Measurements from ENCODE around the gene OR6M1. TPM values are rescaled to one million over a fixed set of nuclear protein-coding genes. Genes with fewer than 3 reads are reported as not detected.

The OR6M1 gene
- not detected for total RNA-seq
- not detected for polyA plus RNA-seq (ENCODE audit: insufficient read depth in 1 of 8, insufficient read length in 8 of 8, low replicate concordance in 1 of 8)
- long read RNA-seq, donor 1, result 0 reads
- long read RNA-seq, donor 2, result 0 reads
- long read RNA-seq, donor 3, partial matches to known transcripts, result 0 of 1 reads
- long read RNA-seq, donor 3, other reads (novel, unspliced or antisense), result 0 of 1 reads
- long read RNA-seq, donor 4, result 0 reads
- long read RNA-seq, donor 5, result 0 reads
- long read RNA-seq, donor 6, result 0 reads
- long read RNA-seq, donor 7, result 0 reads
- long read RNA-seq, donor 8, result 0 reads
- long read RNA-seq, donor 9, partial matches to known transcripts, result 0 of 1 reads
- long read RNA-seq, donor 9, other reads (novel, unspliced or antisense), result 0 of 1 reads
- long read RNA-seq, donor 10, result 0 reads
- long read RNA-seq, donor 11, result 0 reads

- DNase-seq, result no peak
- Histone ChIP-seq H3K27ac (ENCODE audit: low read length) (no peak within 1 kb of the TSS), H3K36me3 (ENCODE audit: control insufficient read depth, insufficient read depth, low read length) (no peaks in the 10 kb centered on the region), H3K4me3 (ENCODE audit: low read length) (no peak within 1 kb of the TSS), H3K9me3 (replicated peaks; ENCODE audit: control insufficient read depth, low read depth, low read length) (no peaks in the 10 kb centered on the region), H3K4me1 (ENCODE audit: control insufficient read depth, insufficient read depth, low read length) (no peaks in the 10 kb centered on the region), H3K27me3 (ENCODE audit: control insufficient read depth, insufficient read depth, low read length) (no peaks in the 10 kb centered on the region)
- 93% methylated on average over 2 of the region's 4 CpGs for WGBS (ENCODE audit: insufficient coverage)
Measured at GRCh38 chr11:123806249-123806648, at the start of gene OR6M1. Gene OR6M1, minus strand, starts transcription at chr11:123806349. Its CDS starts 0 bp downstream, at chr11:123806349.

- Histone ChIP-seq H3K36me3 (ENCODE audit: control insufficient read depth, insufficient read depth, low read length) (no peaks in the 10 kb centered on the region), H3K4me3 (ENCODE audit: low read length) (no peak overlapping the region), H3K27me3 (ENCODE audit: control insufficient read depth, insufficient read depth, low read length) (no peaks in the 10 kb centered on the region), H3K9me3 (replicated peaks; ENCODE audit: control insufficient read depth, low read depth, low read length) (peaks cover 5% of the 10 kb centered on the region), H3K4me1 (ENCODE audit: control insufficient read depth, insufficient read depth, low read length) (no peaks in the 10 kb centered on the region), H3K27ac (ENCODE audit: low read length) (no peak overlapping the region)
- 100% methylated on average over 1 of the region's 2 CpGs for WGBS (ENCODE audit: insufficient coverage)
- DNase-seq, result no peak
Measured at GRCh38 chr11:123853038-123853437, 46.9 kb upstream of the OR6M1 start.

GRCh38 chr11:123852321-123852720 is 46.2 kb upstream of the OR6M1 start:
- DNase-seq, result no peak
- Histone ChIP-seq H3K4me1 (ENCODE audit: control insufficient read depth, insufficient read depth, low read length) (no peaks in the 10 kb centered on the region), H3K27me3 (ENCODE audit: control insufficient read depth, insufficient read depth, low read length) (no peaks in the 10 kb centered on the region), H3K9me3 (replicated peaks; ENCODE audit: control insufficient read depth, low read depth, low read length) (peaks cover 5% of the 10 kb centered on the region), H3K4me3 (ENCODE audit: low read length) (no peak overlapping the region), H3K36me3 (ENCODE audit: control insufficient read depth, insufficient read depth, low read length) (no peaks in the 10 kb centered on the region), H3K27ac (ENCODE audit: low read length) (no peak overlapping the region)

- Histone ChIP-seq H3K27ac (ENCODE audit: low read length) (no peak overlapping the region), H3K4me1 (ENCODE audit: control insufficient read depth, insufficient read depth, low read length) (no peaks in the 10 kb centered on the region), H3K4me3 (ENCODE audit: low read length) (no peak overlapping the region), H3K36me3 (ENCODE audit: control insufficient read depth, insufficient read depth, low read length) (no peaks in the 10 kb centered on the region), H3K27me3 (ENCODE audit: control insufficient read depth, insufficient read depth, low read length) (no peaks in the 10 kb centered on the region), H3K9me3 (replicated peaks; ENCODE audit: control insufficient read depth, low read depth, low read length) (peaks cover 3% of the 10 kb centered on the region)
- no peak for DNase-seq
- WGBS (ENCODE audit: insufficient coverage), result 90% methylated on average over 4 of the region's 4 CpGs
Measured at GRCh38 chr11:123851110-123851509, 45.0 kb upstream of the OR6M1 start.

GRCh38 chr11:123841174-123841573 is 35.0 kb upstream of the OR6M1 start:
- 79% methylated on average over 5 of the region's 6 CpGs for WGBS (ENCODE audit: insufficient coverage)
- no peaks in the 10 kb centered on the region for H3K4me1 ChIP-seq (ENCODE audit: control insufficient read depth, insufficient read depth, low read length)
- no peak for DNase-seq

GRCh38 chr11:123839131-123839530 is 33.0 kb upstream of the OR6M1 start:
- Histone ChIP-seq H3K27me3 (ENCODE audit: control insufficient read depth, insufficient read depth, low read length) (no peaks in the 10 kb centered on the region), H3K36me3 (ENCODE audit: control insufficient read depth, insufficient read depth, low read length) (no peaks in the 10 kb centered on the region), H3K4me3 (ENCODE audit: low read length) (no peak overlapping the region), H3K27ac (ENCODE audit: low read length) (no peak overlapping the region), H3K9me3 (replicated peaks; ENCODE audit: control insufficient read depth, low read depth, low read length) (no peaks in the 10 kb centered on the region), H3K4me1 (ENCODE audit: control insufficient read depth, insufficient read depth, low read length) (no peaks in the 10 kb centered on the region)
- DNase-seq, result no peak
- WGBS (ENCODE audit: insufficient coverage), result 88% methylated on average over 2 of the region's 5 CpGs

More at GRCh38 chr11:123841174-123841573, 35.0 kb upstream of the OR6M1 start:
- Histone ChIP-seq H3K27ac (ENCODE audit: low read length) (no peak overlapping the region), H3K36me3 (ENCODE audit: control insufficient read depth, insufficient read depth, low read length) (no peaks in the 10 kb centered on the region), H3K9me3 (replicated peaks; ENCODE audit: control insufficient read depth, low read depth, low read length) (no peaks in the 10 kb centered on the region), H3K27me3 (ENCODE audit: control insufficient read depth, insufficient read depth, low read length) (no peaks in the 10 kb centered on the region), H3K4me3 (ENCODE audit: low read length) (no peak overlapping the region)

GRCh38 chr11:123838659-123839058 is 32.5 kb upstream of the OR6M1 start:
- H3K27me3 ChIP-seq (ENCODE audit: control insufficient read depth, insufficient read depth, low read length), result no peaks in the 10 kb centered on the region
- H3K36me3 ChIP-seq (ENCODE audit: control insufficient read depth, insufficient read depth, low read length), result no peaks in the 10 kb centered on the region
- DNase-seq, result no peak
- H3K4me1 ChIP-seq (ENCODE audit: control insufficient read depth, insufficient read depth, low read length), result no peaks in the 10 kb centered on the region
- H3K9me3 ChIP-seq (replicated peaks; ENCODE audit: control insufficient read depth, low read depth, low read length), result no peaks in the 10 kb centered on the region
- no peak overlapping the region for H3K4me3 ChIP-seq (ENCODE audit: low read length)
- H3K27ac ChIP-seq (ENCODE audit: low read length), result no peak overlapping the region
- WGBS (ENCODE audit: insufficient coverage), result 60% methylated on average over 1 of the region's 1 CpG

- no peaks in the 10 kb centered on the region for H3K27me3 ChIP-seq (ENCODE audit: control insufficient read depth, insufficient read depth, low read length)
- no peaks in the 10 kb centered on the region for H3K9me3 ChIP-seq (replicated peaks; ENCODE audit: control insufficient read depth, low read depth, low read length)
- DNase-seq, result no peak
- H3K27ac ChIP-seq (ENCODE audit: low read length), result no peak overlapping the region
- no peaks in the 10 kb centered on the region for H3K4me1 ChIP-seq (ENCODE audit: control insufficient read depth, insufficient read depth, low read length)
- H3K36me3 ChIP-seq (ENCODE audit: control insufficient read depth, insufficient read depth, low read length), result no peaks in the 10 kb centered on the region
- H3K4me3 ChIP-seq (ENCODE audit: low read length), result no peak overlapping the region
- 43% methylated on average over 1 of the region's 3 CpGs for WGBS (ENCODE audit: insufficient coverage)
Measured at GRCh38 chr11:123838199-123838598, 32.0 kb upstream of the OR6M1 start.

- Histone ChIP-seq H3K4me3 (ENCODE audit: low read length) (no peak overlapping the region), H3K36me3 (ENCODE audit: control insufficient read depth, insufficient read depth, low read length) (no peaks in the 10 kb centered on the region), H3K4me1 (ENCODE audit: control insufficient read depth, insufficient read depth, low read length) (no peaks in the 10 kb centered on the region), H3K9me3 (replicated peaks; ENCODE audit: control insufficient read depth, low read depth, low read length) (no peaks in the 10 kb centered on the region), H3K27me3 (ENCODE audit: control insufficient read depth, insufficient read depth, low read length) (no peaks in the 10 kb centered on the region), H3K27ac (ENCODE audit: low read length) (no peak overlapping the region)
- no CpG with 5 or more reads among the region's 2 CpGs for WGBS (ENCODE audit: insufficient coverage)
- DNase-seq, result no peak
Measured at GRCh38 chr11:123833095-123833494, 26.9 kb upstream of the OR6M1 start.

- Histone ChIP-seq H3K27ac (ENCODE audit: low read length) (no peak overlapping the region), H3K9me3 (replicated peaks; ENCODE audit: control insufficient read depth, low read depth, low read length) (no peaks in the 10 kb centered on the region), H3K4me3 (ENCODE audit: low read length) (no peak overlapping the region), H3K27me3 (ENCODE audit: control insufficient read depth, insufficient read depth, low read length) (no peaks in the 10 kb centered on the region), H3K36me3 (ENCODE audit: control insufficient read depth, insufficient read depth, low read length) (no peaks in the 10 kb centered on the region), H3K4me1 (ENCODE audit: control insufficient read depth, insufficient read depth, low read length) (no peaks in the 10 kb centered on the region)
- 90% methylated on average over 7 of the region's 7 CpGs for WGBS (ENCODE audit: insufficient coverage)
- DNase-seq, result no peak
Measured at GRCh38 chr11:123829745-123830144, 23.6 kb upstream of the OR6M1 start.

Data from muscle of leg (tissue), 16 donors.